Measurements from ENCODE around the gene CMTM1. TPM values are rescaled to one million over a fixed set of nuclear protein-coding genes. Genes with fewer than 3 reads are reported as not detected.

Gene CMTM1
- total RNA-seq, 1 experiment from 2014 or later = 5.2 TPM

DNA sequence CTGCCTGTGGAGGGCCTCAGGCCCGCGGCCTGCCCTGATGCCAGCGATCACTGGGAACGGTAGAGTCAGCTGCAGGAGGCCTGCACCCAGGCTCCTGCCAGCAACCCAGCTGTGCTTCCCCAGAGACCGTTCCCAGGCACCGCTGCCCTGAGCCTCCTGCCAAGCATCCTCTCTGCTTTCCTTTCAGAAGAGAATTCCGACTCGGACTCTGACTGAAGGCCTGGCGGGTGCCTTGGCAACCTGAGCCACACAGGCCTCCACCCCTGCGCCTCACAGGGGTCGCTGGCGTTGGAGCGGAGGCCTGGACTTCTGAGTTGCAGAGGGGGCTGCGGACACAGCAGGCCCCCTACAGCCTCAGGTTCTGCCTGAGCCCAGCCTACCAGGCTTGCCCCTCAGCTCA lies 46.2 kb downstream of the CMTM1 start:
- H3K27ac ChIP-seq (ENCODE audit: low read depth, low read length) = no peak overlapping the region
- no peak overlapping the region for H3K9ac ChIP-seq (ENCODE audit: low read length)
- DNase-seq (ENCODE audit: low read depth, low spot score) (no peak), ATAC-seq (no peak)
- intact Hi-C loops (cut with micrococcal nuclease) = no loop called here
- H3K9me2 ChIP-seq (ENCODE audit: insufficient read depth) = no peaks in the 10 kb centered on the region
- H3K79me2 ChIP-seq (ENCODE audit: insufficient read depth, low read length) = no peaks in the 10 kb centered on the region
- no peak overlapping the region for H3K4me2 ChIP-seq (ENCODE audit: low read length)
- BruUV-seq (replicated peaks) = no TSS peak
- H3K4me1 ChIP-seq (ENCODE audit: control insufficient read depth in 1 of 2, insufficient read depth in 2 of 2, low read length in 2 of 2) = peaks cover 14 to 19% of the 10 kb centered on the region in 2 experiments
- no peak overlapping the region for H2AFZ ChIP-seq (ENCODE audit: low read depth, low read length, poor library complexity, severe bottlenecking)
- no peaks in the 10 kb centered on the region for H3K27me3 ChIP-seq (ENCODE audit: insufficient read depth, low read length)
- 0 out of 2 replicates have a peak, but pooled peaks cover 4% of the 10 kb centered on the region for H4K20me1 ChIP-seq (ENCODE audit: insufficient read depth)
- CTCF ChIA-PET = no interaction called here
- POLR2A ChIA-PET = no interaction called here
- no peaks in the 10 kb centered on the region for H3K9me3 ChIP-seq (ENCODE audit: control insufficient read depth in 1 of 2, insufficient read depth in 1 of 2, low read depth in 1 of 2, low read length in 2 of 2)
- H3K4me3 ChIP-seq (replicated peaks in 1 of 2; ENCODE audit: low read depth in 1 of 2, low read length in 2 of 2) = no peak overlapping the region
- no peak for TF ChIP-seq SP1 (IDR thresholded peaks at IDR 0.05; ENCODE audit: low read depth)
- TF ChIP-seq ZFX (IDR thresholded peaks at IDR 0.05) = no peak
- TF ChIP-seq YY1 (IDR thresholded peaks at IDR 0.05; ENCODE audit: extremely low read depth, insufficient replicate concordance, low read depth, low read length) = no peak
- no peak for TF ChIP-seq CTCF (IDR thresholded peaks at IDR 0.05 in 2 of 3, conservative IDR thresholded peaks at IDR 0.05 in 1 of 3; ENCODE audit: borderline replicate concordance in 1 of 3, insufficient read depth in 1 of 3, low read depth in 2 of 3, low read length in 2 of 3)
- no peak for TF ChIP-seq EGR1 (IDR thresholded peaks at IDR 0.05; ENCODE audit: low read depth)
- TF ChIP-seq JUND (IDR thresholded peaks at IDR 0.05) = no peak
- no peak for TF ChIP-seq SIN3A (IDR thresholded peaks at IDR 0.05; ENCODE audit: low read depth)
- TF ChIP-seq POLR2AphosphoS5 (IDR thresholded peaks at IDR 0.05; ENCODE audit: low read depth, low read length) = no peak
- TF ChIP-seq FOSL1 (IDR thresholded peaks at IDR 0.05; ENCODE audit: low read depth) = no peak
- no peak for TF ChIP-seq ATF3 (IDR thresholded peaks at IDR 0.05)
- H3K36me3 ChIP-seq (ENCODE audit: control insufficient read depth in 1 of 2, insufficient read depth in 2 of 2, low read length in 2 of 2) = peaks cover 18 to 23% of the 10 kb centered on the region in 2 experiments; a peak in 3 of 4 replicates
- RAD21 ChIA-PET (ENCODE audit: low non-redundant PET in 1 of 2, low total read pairs in 2 of 2, uncharacterized antibody in 2 of 2, unreplicated experiment in 2 of 2) = no interaction called here
